GM23248 (cell line): Measurements from ENCODE around the gene POPDC3. TPM values are rescaled to one million over a fixed set of nuclear protein-coding genes. Genes with fewer than 3 reads are reported as not detected.

Experiments used
- DNase-seq: peaks from one replicate; pipeline ENCODE4 v3.0.0-alpha.2; 2015
- H2AFZ ChIP-seq: fragments of 200-600 bp; sonication (generic); 2 replicates; pipeline ENCODE4 v1.6.1; 2016; ENCODE audit warnings: antibody characterized with exemption
- H3F3A ChIP-seq: fragments of 200-600 bp; sonication (generic); 2 replicates; pipeline ENCODE4 v1.6.1; 2016; ENCODE audit warnings: mild to moderate bottlenecking, antibody characterized with exemption, mixed run types; ENCODE audit not compliant: insufficient read depth
- H3K27ac ChIP-seq: fragments of 200-600 bp; sonication (generic); 2 replicates; pipeline ENCODE4 v1.5.1; 2016; ENCODE audit warnings: mild to moderate bottlenecking
- H3K27me3 ChIP-seq: fragments of 200-600 bp; sonication (generic); replicated peaks from 2 replicates; pipeline ENCODE4 v1.6.1; 2016; ENCODE audit warnings: mild to moderate bottlenecking; ENCODE audit not compliant: insufficient read depth
- H3K36me3 ChIP-seq: fragments of 200-600 bp; sonication (generic); 2 replicates; pipeline ENCODE4 v1.6.1; 2016; ENCODE audit warnings: low read depth, mild to moderate bottlenecking
- H3K4me1 ChIP-seq: fragments of 200-600 bp; sonication (generic); 2 replicates; pipeline ENCODE4 v1.6.1; 2016; ENCODE audit warnings: mild to moderate bottlenecking; ENCODE audit not compliant: insufficient read depth
- H3K4me2 ChIP-seq: fragments of 200-600 bp; sonication (generic); one replicate; pipeline ENCODE4 v1.6.1; 2016; ENCODE audit warnings: mild to moderate bottlenecking; ENCODE audit not compliant: unreplicated experiment
- H3K4me3 ChIP-seq: fragments of 200-600 bp; sonication (generic); 2 replicates; pipeline ENCODE4 v1.5.1; 2016; ENCODE audit warnings: mild to moderate bottlenecking
- H3K79me2 ChIP-seq: fragments of 200-600 bp; sonication (generic); 2 replicates; pipeline ENCODE4 v1.6.1; 2016; ENCODE audit warnings: mild to moderate bottlenecking; ENCODE audit not compliant: insufficient read depth
- H3K9ac ChIP-seq: fragments of 200-600 bp; sonication (generic); 2 replicates; pipeline ENCODE4 v1.6.1; 2016; ENCODE audit warnings: mild to moderate bottlenecking
- H3K9me2 ChIP-seq: fragments of 200-600 bp; sonication (generic); 2 replicates; pipeline ENCODE4 v1.6.1; 2016; ENCODE audit warnings: mixed run types, mild to moderate bottlenecking, moderate library complexity; ENCODE audit not compliant: insufficient read depth
- H3K9me3 ChIP-seq: fragments of 200-600 bp; sonication (generic); one replicate; pipeline ENCODE4 v1.6.1; 2017; ENCODE audit warnings: low read depth
- H4K20me1 ChIP-seq: fragments of 200-600 bp; sonication (generic); 2 replicates; pipeline ENCODE4 v1.6.0; 2016; ENCODE audit not compliant: insufficient read depth
- EZH2 ChIP-seq: fragments of 200-600 bp; sonication (generic); IDR thresholded peaks from 2 replicates; pipeline ENCODE4 v1.6.1; 2018; ENCODE audit warnings: antibody characterized with exemption, mild to moderate bottlenecking; ENCODE audit not compliant: insufficient read depth, poor library complexity, severe bottlenecking
- EZH2phosphoT487 ChIP-seq: fragments of 200-600 bp; sonication (generic); IDR thresholded peaks from 2 replicates; pipeline ENCODE4 v1.6.1; 2018; ENCODE audit warnings: antibody characterized with exemption, moderate library complexity, mild to moderate bottlenecking, low read depth; ENCODE audit not compliant: insufficient read depth
- WGBS, 2 experiments: methylation state at CpG; one replicate each; pipeline ENCODE4 v1.1.6; 2015 to 2017; ENCODE audit warnings: low lambda C conversion rate in 2 of 2, low coverage in 1 of 2; ENCODE audit errors: missing lambda C conversion rate in 2 of 2; 5-methylcytosine and 5-hydroxymethylcytosine counted together
- in situ Hi-C: fragments of 300-500 bp; cut with MboI; formaldehyde crosslinking; loops from 2 replicates; pipeline ENCODE4 v1.15.0; 2020
- polyA plus RNA-seq: library from polyadenylated mRNA; unstranded; fragments of >200 nt; fragmentation: Nextera tagmentation; extraction: Ambion mirVana; gene quantifications from 2 replicates; pipeline ENCODE4 v1.2.1, GENCODE V29; 2016
- total RNA-seq: library from RNA; depleted of rRNA; stranded (reverse); fragments of >200 nt; shearing (Covaris generic); gene quantifications from 2 replicates; pipeline ENCODE4 v1.2.3, GENCODE V29; 2014

The POPDC3 gene
- total and polyA plus RNA-seq, 2 experiments from 2014 or later = 45.1 to 46.1 TPM

DNA sequence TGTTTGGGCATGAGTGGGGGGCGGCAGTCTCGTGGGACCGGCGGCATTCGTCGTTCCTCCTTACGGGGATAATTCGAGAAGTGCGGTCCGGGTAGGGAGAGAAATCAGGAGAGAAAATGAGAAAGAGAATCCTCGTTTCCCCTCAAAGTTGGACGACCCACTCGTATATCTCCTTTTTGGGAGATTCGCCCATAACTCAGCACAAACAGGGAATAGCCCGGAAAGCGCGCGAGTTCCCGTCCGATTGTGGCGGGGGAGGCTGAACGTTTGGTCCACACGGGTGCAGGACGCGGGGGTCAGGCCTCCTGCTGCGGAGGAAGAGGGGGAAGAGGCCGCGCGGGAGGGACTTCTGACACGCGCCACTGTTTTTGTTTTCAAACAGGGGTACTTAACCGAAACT, 42.4 kb downstream of the POPDC3 start:
- TF ChIP-seq EZH2 = no peak
- no peak for TF ChIP-seq EZH2phosphoT487
- no peaks in the 10 kb centered on the region for H4K20me1 ChIP-seq
- no peaks in the 10 kb centered on the region; the same call in 1 of the 2 replicates for H3K4me1 ChIP-seq
- no peaks in the 10 kb centered on the region for H3K9me3 ChIP-seq
- no peaks in the 10 kb centered on the region for H3K36me3 ChIP-seq
- in situ Hi-C loops = no loop called here
- H3K27ac ChIP-seq = no peak overlapping the region
- H2AFZ ChIP-seq = peak overlapping the region; percentile 98
- WGBS, 2 experiments = 3 to 4% methylated on average over 32 of the region's 32 CpGs
- peak overlapping the region; percentile 79 for H3K9ac ChIP-seq
- DNase-seq = peak; percentile 57
- H3K27me3 ChIP-seq = no peaks in the 10 kb centered on the region
- no peaks in the 10 kb centered on the region for H3K9me2 ChIP-seq
- no peaks in the 10 kb centered on the region for H3F3A ChIP-seq
- peaks cover 10% of the 10 kb centered on the region; the same call in 1 of the 2 replicates for H3K79me2 ChIP-seq
- peak overlapping the region; percentile 85 for H3K4me3 ChIP-seq
- peak overlapping the region; percentile 80 for H3K4me2 ChIP-seq

DNA sequence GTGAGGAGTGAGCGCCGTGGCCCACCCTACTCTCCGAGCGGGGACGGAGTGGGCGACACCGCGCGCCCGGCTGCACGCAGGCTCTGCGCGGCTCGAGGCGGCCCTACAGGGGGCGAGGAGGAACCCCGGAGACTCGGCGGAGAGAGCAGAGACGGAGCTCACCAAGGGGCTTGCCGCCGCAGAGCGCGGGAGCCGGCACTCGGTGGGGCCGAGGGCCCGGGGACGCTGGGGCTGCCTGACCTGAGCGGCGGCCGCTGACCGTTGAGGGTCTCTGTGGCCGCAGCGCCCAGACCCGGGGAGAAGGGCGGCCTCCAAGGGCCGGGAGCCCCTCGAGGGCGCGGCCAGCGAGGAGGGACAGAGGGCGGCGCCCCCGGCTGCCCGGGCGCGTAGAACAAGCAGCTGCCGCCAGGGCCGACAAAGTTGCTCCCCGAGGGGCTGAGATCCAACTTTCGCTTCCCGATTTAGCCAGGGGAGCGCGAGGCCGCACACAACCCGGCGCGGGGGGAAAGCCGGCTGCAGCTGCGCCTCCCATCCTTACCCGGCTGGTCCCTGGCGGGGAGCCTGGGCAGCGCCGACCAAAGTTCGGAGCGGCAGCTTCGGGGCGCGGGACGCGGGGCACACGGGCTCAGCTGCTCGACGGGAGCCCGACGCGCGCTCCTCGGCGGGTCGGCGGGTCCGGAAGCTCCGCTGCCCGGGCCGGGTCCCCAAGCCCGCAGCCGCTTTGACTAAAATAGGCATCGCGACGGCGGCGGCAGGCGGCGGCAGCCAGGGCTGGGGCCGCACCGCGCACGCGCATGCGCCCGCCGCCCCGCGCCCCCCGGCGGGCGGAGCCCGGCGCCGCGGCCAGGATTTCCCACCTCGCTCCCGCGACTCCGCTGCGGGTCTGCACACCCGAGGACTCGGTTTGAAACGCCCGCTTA, 43.1 kb downstream of the POPDC3 start:
- Histone ChIP-seq H3K9me2 (no peaks in the 10 kb centered on the region), H3K27ac (no peak overlapping the region), H3K4me1 (no peaks in the 10 kb centered on the region; the same call in 1 of the 2 replicates), H3K36me3 (no peaks in the 10 kb centered on the region), H3K79me2 (peaks cover 10% of the 10 kb centered on the region; the same call in 1 of the 2 replicates), H2AFZ (peak overlapping the region; percentile 98), H3K27me3 (no peaks in the 10 kb centered on the region), H4K20me1 (no peaks in the 10 kb centered on the region), H3F3A (no peaks in the 10 kb centered on the region), H3K4me3 (peak overlapping the region; percentile 85), H3K4me2 (peak overlapping the region; percentile 80), H3K9me3 (no peaks in the 10 kb centered on the region), H3K9ac (peak overlapping the region; percentile 79)
- DNase-seq = peak; percentile 81
- in situ Hi-C loops = no loop called here
- TF ChIP-seq EZH2phosphoT487 (no peak), EZH2 (no peak)
- 0 to 1% methylated on average over 93 to 107 of the region's 122 CpGs for WGBS, 2 experiments

DNA sequence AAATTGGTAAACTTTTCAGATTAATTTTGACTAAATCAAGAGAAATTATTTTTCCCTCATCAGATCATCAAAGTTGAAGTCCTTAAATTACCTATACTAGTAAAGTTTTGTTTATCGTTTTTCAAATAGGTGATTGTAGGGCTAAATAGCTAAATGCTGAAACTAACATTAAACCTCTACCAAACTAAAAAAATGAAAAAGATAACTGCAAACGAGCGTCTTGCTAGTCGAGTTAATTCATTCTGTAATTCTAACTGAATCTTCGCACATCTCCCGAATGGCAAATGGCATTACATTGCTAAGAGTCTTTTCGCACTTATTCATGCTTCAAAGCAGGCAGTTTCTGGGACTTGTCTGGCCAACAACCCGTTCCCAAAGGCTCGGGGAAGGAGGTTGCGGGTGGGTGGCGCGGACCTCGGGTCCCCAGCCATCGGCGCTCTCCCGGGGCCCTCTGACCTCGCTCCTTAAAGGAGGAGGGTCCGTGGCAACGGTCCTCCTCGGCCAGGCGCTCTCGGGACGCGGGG, 43.8 kb downstream of the POPDC3 start:
- WGBS, 2 experiments = 3% methylated on average over 18 to 24 of the region's 24 CpGs
- in situ Hi-C loops = no loop called here
- Histone ChIP-seq H2AFZ (peak overlapping the region; percentile 98), H4K20me1 (no peaks in the 10 kb centered on the region), H3K79me2 (peaks cover 10% of the 10 kb centered on the region; the same call in 1 of the 2 replicates), H3F3A (no peaks in the 10 kb centered on the region), H3K27me3 (no peaks in the 10 kb centered on the region), H3K27ac (no peak overlapping the region), H3K4me1 (no peaks in the 10 kb centered on the region; the same call in 1 of the 2 replicates), H3K4me3 (peak overlapping the region; percentile 85), H3K9me3 (no peaks in the 10 kb centered on the region), H3K4me2 (peak overlapping the region; percentile 76), H3K36me3 (no peaks in the 10 kb centered on the region), H3K9ac (peak overlapping the region; percentile 79), H3K9me2 (no peaks in the 10 kb centered on the region)
- DNase-seq = peak; percentile 71
- TF ChIP-seq EZH2 = no peak
- no peak for TF ChIP-seq EZH2phosphoT487

DNA sequence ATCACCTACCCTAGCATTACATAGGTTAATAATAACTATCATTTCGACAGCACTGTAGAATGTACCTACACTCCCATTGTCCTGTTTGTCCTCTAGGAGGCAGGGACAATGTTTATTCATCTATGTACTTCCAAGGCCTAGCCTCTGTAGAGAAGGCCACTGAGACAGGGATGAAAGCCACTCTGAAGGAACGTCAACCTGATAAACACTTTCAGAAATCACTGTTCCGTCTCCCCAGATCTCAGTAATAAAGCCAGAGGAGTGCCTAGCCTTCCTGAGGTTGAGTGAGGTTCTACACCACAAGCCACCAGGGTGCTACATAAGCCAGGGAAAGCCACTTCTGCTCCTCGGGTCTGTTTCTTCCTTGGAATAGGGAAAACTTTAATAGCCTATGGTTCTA, 44.8 kb downstream of the POPDC3 start:
- Histone ChIP-seq H3K4me3 (no peak overlapping the region), H2AFZ (peak overlapping the region; percentile 38), H3K4me1 (no peaks in the 10 kb centered on the region; the same call in 1 of the 2 replicates), H3K27ac (no peak overlapping the region), H3K4me2 (no peak overlapping the region), H3K9me2 (no peaks in the 10 kb centered on the region), H3F3A (no peaks in the 10 kb centered on the region), H3K9me3 (no peaks in the 10 kb centered on the region), H3K27me3 (no peaks in the 10 kb centered on the region), H3K9ac (no peak overlapping the region), H3K36me3 (no peaks in the 10 kb centered on the region), H3K79me2 (peaks cover 10% of the 10 kb centered on the region; the same call in 1 of the 2 replicates), H4K20me1 (no peaks in the 10 kb centered on the region)
- in situ Hi-C loops = no loop called here
- WGBS, 2 experiments = 83 to 88% methylated on average over 4 of the region's 4 CpGs
- no peak for TF ChIP-seq EZH2
- no peak for TF ChIP-seq EZH2phosphoT487
- peak; percentile 57 for DNase-seq
